ENCODE data around the gene MYO9B.

DNA sequence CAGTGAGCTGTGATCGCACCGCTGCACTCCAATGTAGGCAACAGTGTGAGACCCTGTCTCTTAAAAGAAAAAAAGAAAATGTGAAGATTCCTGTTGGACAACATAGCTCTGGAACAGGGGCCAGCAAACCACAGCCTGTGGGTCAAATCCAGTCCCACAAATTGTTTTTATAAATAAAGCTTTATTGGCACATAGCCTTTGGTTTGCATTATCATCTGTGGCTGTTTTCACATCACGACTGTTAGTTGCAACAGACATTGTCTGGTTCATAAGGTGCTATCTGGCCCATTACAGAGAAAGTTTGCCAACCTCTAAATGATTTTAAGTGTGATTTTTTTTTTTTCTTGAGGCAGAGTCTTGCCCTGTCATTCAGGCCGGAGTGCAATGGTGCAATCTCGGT lies 90.1 kb downstream of the MYO9B start:
- TF ChIP-seq, protein P1, sequence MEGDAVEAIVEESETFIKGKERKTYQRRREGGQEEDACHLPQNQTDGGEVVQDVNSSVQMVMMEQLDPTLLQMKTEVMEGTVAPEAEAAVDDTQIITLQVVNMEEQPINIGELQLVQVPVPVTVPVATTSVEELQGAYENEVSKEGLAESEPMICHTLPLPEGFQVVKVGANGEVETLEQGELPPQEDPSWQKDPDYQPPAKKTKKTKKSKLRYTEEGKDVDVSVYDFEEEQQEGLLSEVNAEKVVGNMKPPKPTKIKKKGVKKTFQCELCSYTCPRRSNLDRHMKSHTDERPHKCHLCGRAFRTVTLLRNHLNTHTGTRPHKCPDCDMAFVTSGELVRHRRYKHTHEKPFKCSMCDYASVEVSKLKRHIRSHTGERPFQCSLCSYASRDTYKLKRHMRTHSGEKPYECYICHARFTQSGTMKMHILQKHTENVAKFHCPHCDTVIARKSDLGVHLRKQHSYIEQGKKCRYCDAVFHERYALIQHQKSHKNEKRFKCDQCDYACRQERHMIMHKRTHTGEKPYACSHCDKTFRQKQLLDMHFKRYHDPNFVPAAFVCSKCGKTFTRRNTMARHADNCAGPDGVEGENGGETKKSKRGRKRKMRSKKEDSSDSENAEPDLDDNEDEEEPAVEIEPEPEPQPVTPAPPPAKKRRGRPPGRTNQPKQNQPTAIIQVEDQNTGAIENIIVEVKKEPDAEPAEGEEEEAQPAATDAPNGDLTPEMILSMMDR (IDR thresholded peaks at IDR 0.05), result no peak
- no peak for TF ChIP-seq POLR2A (IDR thresholded peaks at IDR 0.05)

All from heart left ventricle (tissue), 13 donors.